SK-N-SH (cell line): ENCODE results near the gene MAG. TPM values are rescaled to one million over a fixed set of nuclear protein-coding genes. Genes with fewer than 3 reads are reported as not detected.

Experiments used
- CTCF ChIA-PET: fragments of 300-600, 350-600 bp; formaldehyde crosslinking; extraction: SDS; loops from one replicate; lab custom pipeline; 2021; lab: Yijun Ruan, JAX
- POLR2A ChIA-PET: fragments of 350-600 bp; sonication (Branson Sonifier 250); formaldehyde crosslinking; extraction: SDS; loops from one replicate; lab custom pipeline; 2020; ENCODE audit warnings: antibody characterized with exemption, inconsistent platforms; lab: Yijun Ruan, JAX
- DNase-seq: peaks from one replicate; pipeline ENCODE4 v3.0.0; 2012
- H2AFZ ChIP-seq: fragments of 200-600 bp; sonication (generic); 2 replicates; pipeline ENCODE4 v1.8.1; 2016; ENCODE audit warnings: antibody characterized with exemption, mild to moderate bottlenecking, low read depth
- H3F3A ChIP-seq: fragments of 200-600 bp; sonication (generic); replicated peaks from 2 replicates; pipeline ENCODE3; 2016; ENCODE audit warnings: antibody characterized with exemption, mild to moderate bottlenecking; ENCODE audit not compliant: insufficient read depth
- H3K27ac ChIP-seq, 2 experiments: fragments of 200-500 bp in 1 of 2; fragments of 200-600 bp in 1 of 2; sonication (Bioruptor generic) in 1 of 2; sonication (generic), shearing (Covaris generic) in 1 of 2; 2 replicates each; pipeline versions ENCODE4 v1.5.1 to v1.6.1; 2014 to 2016; ENCODE audit warnings: low read depth in 2 of 2, inconsistent platforms in 1 of 2, low read length in 1 of 2, mild to moderate bottlenecking in 1 of 2, mixed read lengths in 1 of 2
- H3K27me3 ChIP-seq: fragments of 200-600 bp; sonication (generic), shearing (Covaris generic); 2 replicates; pipeline ENCODE4 v1.6.1; 2016; ENCODE audit warnings: mixed run types; ENCODE audit not compliant: insufficient read depth
- H3K36me3 ChIP-seq, 2 experiments: fragments of 200-500 bp in 1 of 2; fragments of 200-600 bp in 1 of 2; sonication (Bioruptor generic) in 1 of 2; sonication (generic) in 1 of 2; replicated peaks in 1 of 2; 2 replicates each; pipeline versions ENCODE3 to v1.5.1; 2014 to 2016; ENCODE audit warnings: low read length in 1 of 2, mild to moderate bottlenecking in 1 of 2; ENCODE audit not compliant: insufficient read depth in 2 of 2, control insufficient read depth in 1 of 2
- H3K4me1 ChIP-seq, 2 experiments: fragments of 200-500 bp in 1 of 2; fragments of 200-600 bp in 1 of 2; sonication (Bioruptor generic) in 1 of 2; sonication (generic), shearing (Covaris generic) in 1 of 2; 2 replicates each; pipeline versions ENCODE4 v1.5.1 to v1.6.1; 2014 to 2016; ENCODE audit warnings: low read depth in 1 of 2, low read length in 1 of 2, mixed run types in 1 of 2; ENCODE audit not compliant: insufficient read depth in 2 of 2, control insufficient read depth in 1 of 2
- H3K4me2 ChIP-seq: fragments of 200-600 bp; sonication (generic), shearing (Covaris generic); 2 replicates; pipeline ENCODE4 v1.6.1; 2017; ENCODE audit warnings: mixed run types
- H3K4me3 ChIP-seq, 2 experiments: fragments of 200-500 bp in 1 of 2; fragments of 200-600 bp in 1 of 2; sonication (Bioruptor generic) in 1 of 2; sonication (generic), shearing (Covaris generic) in 1 of 2; 2 replicates each; pipeline versions ENCODE4 v1.5.1 to v1.8.1; 2014 to 2016; ENCODE audit warnings: low read depth in 2 of 2, inconsistent platforms in 1 of 2, low read length in 1 of 2, mild to moderate bottlenecking in 1 of 2, mixed read lengths in 1 of 2, moderate library complexity in 1 of 2
- H3K79me2 ChIP-seq: fragments of 200-600 bp; sonication (generic); 2 replicates; pipeline ENCODE4 v1.8.1; 2017; ENCODE audit warnings: mild to moderate bottlenecking; ENCODE audit not compliant: insufficient read depth
- H3K9ac ChIP-seq: fragments of 200-600 bp; sonication (generic); 2 replicates; pipeline ENCODE4 v1.6.1; 2017; ENCODE audit warnings: mixed run types
- H3K9me2 ChIP-seq: fragments of 200-600 bp; sonication (generic); 2 replicates; pipeline ENCODE4 v1.6.1; 2017; ENCODE audit warnings: mixed run types
- H3K9me3 ChIP-seq: fragments of 200-600 bp; sonication (generic); 2 replicates; pipeline ENCODE4 v1.6.1; 2017; ENCODE audit warnings: mixed run types, mild to moderate bottlenecking, moderate library complexity
- H4K20me1 ChIP-seq: fragments of 200-600 bp; sonication (generic); 2 replicates; pipeline ENCODE4 v1.6.1; 2017; ENCODE audit warnings: mild to moderate bottlenecking, mixed run types; ENCODE audit not compliant: insufficient read depth
- CHD2 ChIP-seq: fragments of 150-350 bp; IDR thresholded peaks from 2 replicates; pipeline ENCODE4 v1.6.1; 2018; ENCODE audit warnings: low read length; ENCODE audit not compliant: partially characterized antibody
- ELF1 ChIP-seq: IDR thresholded peaks from 2 replicates; pipeline ENCODE4 v1.4.0; 2012
- EZH2phosphoT487 ChIP-seq: fragments of 200-600 bp; sonication (generic); IDR thresholded peaks from 2 replicates; pipeline ENCODE4 v1.6.1; 2017; ENCODE audit warnings: low read depth, mixed run types, mild to moderate bottlenecking, antibody characterized with exemption, moderate library complexity, borderline replicate concordance
- FOSL2 ChIP-seq: IDR thresholded peaks from 2 replicates; pipeline ENCODE4 v1.4.0; 2012; ENCODE audit warnings: low read depth, mild to moderate bottlenecking, moderate library complexity, borderline replicate concordance
- FOXJ3 ChIP-seq: sonication (generic); formaldehyde crosslinking; IDR thresholded peaks from 2 replicates; pipeline ENCODE4 v1.5.1; 2020; ENCODE audit warnings: mild to moderate bottlenecking, missing genetic modification reagents
- GABPA ChIP-seq: IDR thresholded peaks from 2 replicates; pipeline ENCODE4 v1.4.0; 2012; ENCODE audit warnings: low read depth, mild to moderate bottlenecking
- MEF2A ChIP-seq: IDR thresholded peaks from 2 replicates; pipeline ENCODE4 v1.4.0; 2012; ENCODE audit warnings: low read depth, borderline replicate concordance
- MXI1 ChIP-seq: IDR thresholded peaks from 2 replicates; pipeline ENCODE4 v1.6.1; 2012; ENCODE audit warnings: mild to moderate bottlenecking, low read depth, low read length, improper control_type of control experiment
- POLR2AphosphoS5 ChIP-seq: IDR thresholded peaks from 2 replicates; pipeline ENCODE4 v1.6.1; 2012; ENCODE audit warnings: low read depth, low read length
- RAD21 ChIP-seq: IDR thresholded peaks from 2 replicates; pipeline ENCODE4 v1.6.1; 2012; ENCODE audit warnings: mild to moderate bottlenecking, low read length
- RCOR1 ChIP-seq: fragments of 150-350 bp; IDR thresholded peaks from 2 replicates; pipeline ENCODE4 v1.6.1; 2017; ENCODE audit warnings: antibody characterized with exemption, low read length
- RXRA ChIP-seq: IDR thresholded peaks from 2 replicates; pipeline ENCODE4 v1.4.0; 2012; ENCODE audit warnings: low read depth, mild to moderate bottlenecking, borderline replicate concordance
- SIN3A ChIP-seq: IDR thresholded peaks from 2 replicates; pipeline ENCODE4 v1.6.1; 2012; ENCODE audit warnings: low read depth, mild to moderate bottlenecking, low read length, moderate library complexity, borderline replicate concordance
- SMC3 ChIP-seq: IDR thresholded peaks from 2 replicates; pipeline ENCODE4 v1.6.1; 2012; ENCODE audit warnings: low read depth, low read length, improper control_type of control experiment
- TAF1 ChIP-seq: IDR thresholded peaks from 2 replicates; pipeline ENCODE4 v1.6.1; 2012; ENCODE audit warnings: low read depth, mild to moderate bottlenecking, low read length, moderate library complexity, borderline replicate concordance
- WGBS: methylation state at CpG from one replicate; pipeline ENCODE4 v1.1.6; 2017; ENCODE audit warnings: low lambda C conversion rate; 5-methylcytosine and 5-hydroxymethylcytosine counted together
- polyA plus RNA-seq, 3 experiments: library from polyadenylated mRNA; depleted of rRNA; stranded (reverse); fragments of >200 nt; gene quantifications; 2 replicates each; pipeline ENCODE4 v1.2.3, GENCODE V29; 2012
- TF ChIP-seq, protein P1 (sequence below): fragments of 150-350 bp; IDR thresholded peaks from 2 replicates; pipeline ENCODE4 v1.6.1; 2017; ENCODE audit warnings: antibody characterized with exemption, low read length, low read depth, borderline replicate concordance
- TF ChIP-seq, protein P2 (sequence below): IDR thresholded peaks from 2 replicates; pipeline ENCODE4 v1.6.1; 2012; ENCODE audit warnings: mild to moderate bottlenecking, low read depth, low read length, moderate library complexity
- TF ChIP-seq, protein P3 (sequence below): IDR thresholded peaks from 2 replicates; pipeline ENCODE4 v1.4.0; 2012; ENCODE audit warnings: low read depth
- TF ChIP-seq, protein P4 (sequence below): fragments of 200-600 bp; sonication (generic); IDR thresholded peaks from 2 replicates; pipeline ENCODE4 v1.6.1; 2017; ENCODE audit warnings: antibody characterized with exemption, mild to moderate bottlenecking, moderate library complexity

The MAG gene
- polyA plus RNA-seq, 1 of the 3 experiments (the other 2 are of a cell fraction) = not detected

DNA sequence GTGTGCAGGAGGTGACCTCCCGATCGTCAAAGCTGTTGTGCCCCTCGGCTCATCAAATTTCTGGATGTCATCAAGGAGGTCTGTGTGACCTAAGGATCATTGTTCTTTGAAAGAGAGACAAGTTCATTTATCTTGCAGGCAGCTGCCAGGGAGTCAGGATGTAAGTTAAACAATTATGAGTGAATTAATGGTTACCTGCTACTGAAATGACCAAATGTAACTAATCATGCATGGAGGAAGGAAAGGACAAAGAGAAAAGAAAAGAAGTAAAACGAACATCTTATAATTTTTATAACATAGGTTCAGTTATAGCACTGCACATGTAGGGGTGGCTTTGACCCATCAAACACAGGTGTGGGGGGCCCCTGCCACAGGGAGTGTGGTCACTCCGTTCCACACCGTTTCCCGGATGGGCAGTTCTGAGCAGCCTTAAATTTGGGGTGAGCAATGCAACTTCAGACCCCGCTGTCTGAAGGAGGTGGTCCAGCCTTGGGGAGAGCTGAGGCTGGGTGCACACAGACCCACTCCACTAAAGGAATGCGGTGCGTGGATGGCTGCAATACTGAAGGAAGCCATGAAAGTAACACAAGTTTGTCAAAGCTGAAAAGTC is 42.3 kb downstream of the MAG start:
- TF ChIP-seq, protein P1, sequence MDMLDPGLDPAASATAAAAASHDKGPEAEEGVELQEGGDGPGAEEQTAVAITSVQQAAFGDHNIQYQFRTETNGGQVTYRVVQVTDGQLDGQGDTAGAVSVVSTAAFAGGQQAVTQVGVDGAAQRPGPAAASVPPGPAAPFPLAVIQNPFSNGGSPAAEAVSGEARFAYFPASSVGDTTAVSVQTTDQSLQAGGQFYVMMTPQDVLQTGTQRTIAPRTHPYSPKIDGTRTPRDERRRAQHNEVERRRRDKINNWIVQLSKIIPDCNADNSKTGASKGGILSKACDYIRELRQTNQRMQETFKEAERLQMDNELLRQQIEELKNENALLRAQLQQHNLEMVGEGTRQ = no peak
- TF ChIP-seq MXI1 (no peak), SIN3A (no peak), RXRA (no peak), GABPA (no peak), RCOR1 (no peak)
- TF ChIP-seq, all 33 proteins: peak for 0
- H2AFZ ChIP-seq = no peak overlapping the region
- no peak overlapping the region for H3K4me3 ChIP-seq
- H3K4me1 ChIP-seq = no peaks in the 10 kb centered on the region
- no peak overlapping the region for H3K4me2 ChIP-seq
- POLR2A ChIA-PET = no interaction called here
- no peaks in the 10 kb centered on the region for H3K9me2 ChIP-seq
- H4K20me1 ChIP-seq = no peaks in the 10 kb centered on the region
- no peaks in the 10 kb centered on the region for H3K79me2 ChIP-seq
- CTCF ChIA-PET = interaction anchor here (1.7 to 3.3 kb wide), 3 partner anchors 10 to 161 kb away, joined by 3 to 20 read pairs (median 4); no protein-coding TSS in a partner anchor
- H3K36me3 ChIP-seq = no peaks in the 10 kb centered on the region
- H3K9me3 ChIP-seq = no peaks in the 10 kb centered on the region
- WGBS = 27% methylated on average over 10 of the region's 10 CpGs
- H3K27me3 ChIP-seq = peaks cover 86% of the 10 kb centered on the region
- no peak overlapping the region for H3K27ac ChIP-seq
- no peak overlapping the region for H3K9ac ChIP-seq
- no peaks in the 10 kb centered on the region for H3F3A ChIP-seq
- DNase-seq = no peak

DNA sequence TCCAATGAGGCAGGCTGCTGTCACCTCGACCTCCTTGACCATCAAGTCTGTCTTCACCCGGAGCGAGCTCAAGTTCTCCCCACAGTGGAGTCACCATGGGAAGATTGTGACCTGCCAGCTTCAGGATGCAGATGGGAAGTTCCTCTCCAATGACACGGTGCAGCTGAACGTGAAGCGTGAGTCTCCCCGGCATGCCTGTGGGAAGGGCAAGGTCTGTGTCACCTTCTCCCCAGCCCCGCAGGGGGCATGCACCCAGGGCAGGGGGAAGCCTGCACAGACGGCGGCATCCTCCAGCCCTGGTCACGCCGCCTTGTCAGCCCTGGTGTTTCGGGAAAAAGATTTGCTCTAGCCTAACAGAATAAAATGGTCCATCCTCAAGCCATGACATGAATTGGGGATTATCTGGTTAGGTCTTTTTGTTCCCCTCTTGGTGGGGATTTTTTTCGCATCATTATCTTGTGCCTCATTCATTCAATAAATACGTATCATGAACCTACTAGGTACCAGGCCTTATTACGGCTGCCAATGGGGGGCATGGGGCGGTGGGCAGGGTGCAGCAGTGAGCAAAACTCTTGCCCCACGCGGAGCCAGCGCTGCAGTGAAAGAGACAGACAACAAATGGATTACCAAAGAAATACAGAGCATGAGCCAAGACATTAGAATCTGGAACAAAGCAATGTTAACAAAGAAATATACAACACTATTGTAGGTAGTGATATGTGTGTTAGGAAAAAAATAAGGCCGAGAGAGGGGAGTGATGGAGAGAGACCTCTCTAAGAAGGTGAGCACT is 44.4 kb downstream of the MAG start:
- no peaks in the 10 kb centered on the region for H3F3A ChIP-seq
- no peaks in the 10 kb centered on the region for H4K20me1 ChIP-seq
- H3K36me3 ChIP-seq = no peaks in the 10 kb centered on the region
- no peak overlapping the region for H3K4me3 ChIP-seq
- H3K4me1 ChIP-seq = no peaks in the 10 kb centered on the region
- no peak overlapping the region for H3K9ac ChIP-seq
- H3K4me2 ChIP-seq = no peak overlapping the region
- H2AFZ ChIP-seq = no peak overlapping the region
- no peak overlapping the region for H3K27ac ChIP-seq
- peaks cover 85% of the 10 kb centered on the region for H3K27me3 ChIP-seq
- ChIA-PET POLR2A (no interaction called here), CTCF (no interaction called here)
- 27% methylated on average over 19 of the region's 21 CpGs for whole genome bisulfite sequencing
- no peaks in the 10 kb centered on the region for H3K9me3 ChIP-seq
- H3K9me2 ChIP-seq = no peaks in the 10 kb centered on the region
- DNase-seq = no peak
- H3K79me2 ChIP-seq = no peaks in the 10 kb centered on the region
- no peak for TF ChIP-seq TAF1
- TF ChIP-seq, protein P2, sequence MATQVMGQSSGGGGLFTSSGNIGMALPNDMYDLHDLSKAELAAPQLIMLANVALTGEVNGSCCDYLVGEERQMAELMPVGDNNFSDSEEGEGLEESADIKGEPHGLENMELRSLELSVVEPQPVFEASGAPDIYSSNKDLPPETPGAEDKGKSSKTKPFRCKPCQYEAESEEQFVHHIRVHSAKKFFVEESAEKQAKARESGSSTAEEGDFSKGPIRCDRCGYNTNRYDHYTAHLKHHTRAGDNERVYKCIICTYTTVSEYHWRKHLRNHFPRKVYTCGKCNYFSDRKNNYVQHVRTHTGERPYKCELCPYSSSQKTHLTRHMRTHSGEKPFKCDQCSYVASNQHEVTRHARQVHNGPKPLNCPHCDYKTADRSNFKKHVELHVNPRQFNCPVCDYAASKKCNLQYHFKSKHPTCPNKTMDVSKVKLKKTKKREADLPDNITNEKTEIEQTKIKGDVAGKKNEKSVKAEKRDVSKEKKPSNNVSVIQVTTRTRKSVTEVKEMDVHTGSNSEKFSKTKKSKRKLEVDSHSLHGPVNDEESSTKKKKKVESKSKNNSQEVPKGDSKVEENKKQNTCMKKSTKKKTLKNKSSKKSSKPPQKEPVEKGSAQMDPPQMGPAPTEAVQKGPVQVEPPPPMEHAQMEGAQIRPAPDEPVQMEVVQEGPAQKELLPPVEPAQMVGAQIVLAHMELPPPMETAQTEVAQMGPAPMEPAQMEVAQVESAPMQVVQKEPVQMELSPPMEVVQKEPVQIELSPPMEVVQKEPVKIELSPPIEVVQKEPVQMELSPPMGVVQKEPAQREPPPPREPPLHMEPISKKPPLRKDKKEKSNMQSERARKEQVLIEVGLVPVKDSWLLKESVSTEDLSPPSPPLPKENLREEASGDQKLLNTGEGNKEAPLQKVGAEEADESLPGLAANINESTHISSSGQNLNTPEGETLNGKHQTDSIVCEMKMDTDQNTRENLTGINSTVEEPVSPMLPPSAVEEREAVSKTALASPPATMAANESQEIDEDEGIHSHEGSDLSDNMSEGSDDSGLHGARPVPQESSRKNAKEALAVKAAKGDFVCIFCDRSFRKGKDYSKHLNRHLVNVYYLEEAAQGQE = no peak
- no peak for TF ChIP-seq ELF1
- no peak for TF ChIP-seq FOXJ3 (CRISPR knock-in tag)
- TF ChIP-seq SMC3 = no peak
- no peak for TF ChIP-seq RCOR1
- TF ChIP-seq POLR2AphosphoS5 = no peak
- TF ChIP-seq, protein P3, sequence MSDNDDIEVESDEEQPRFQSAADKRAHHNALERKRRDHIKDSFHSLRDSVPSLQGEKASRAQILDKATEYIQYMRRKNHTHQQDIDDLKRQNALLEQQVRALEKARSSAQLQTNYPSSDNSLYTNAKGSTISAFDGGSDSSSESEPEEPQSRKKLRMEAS = no peak
- TF ChIP-seq CHD2 = no peak
- no peak for TF ChIP-seq RXRA
- TF ChIP-seq SIN3A = no peak
- no peak for TF ChIP-seq FOSL2
- TF ChIP-seq EZH2phosphoT487 = no peak
- TF ChIP-seq, protein P4, sequence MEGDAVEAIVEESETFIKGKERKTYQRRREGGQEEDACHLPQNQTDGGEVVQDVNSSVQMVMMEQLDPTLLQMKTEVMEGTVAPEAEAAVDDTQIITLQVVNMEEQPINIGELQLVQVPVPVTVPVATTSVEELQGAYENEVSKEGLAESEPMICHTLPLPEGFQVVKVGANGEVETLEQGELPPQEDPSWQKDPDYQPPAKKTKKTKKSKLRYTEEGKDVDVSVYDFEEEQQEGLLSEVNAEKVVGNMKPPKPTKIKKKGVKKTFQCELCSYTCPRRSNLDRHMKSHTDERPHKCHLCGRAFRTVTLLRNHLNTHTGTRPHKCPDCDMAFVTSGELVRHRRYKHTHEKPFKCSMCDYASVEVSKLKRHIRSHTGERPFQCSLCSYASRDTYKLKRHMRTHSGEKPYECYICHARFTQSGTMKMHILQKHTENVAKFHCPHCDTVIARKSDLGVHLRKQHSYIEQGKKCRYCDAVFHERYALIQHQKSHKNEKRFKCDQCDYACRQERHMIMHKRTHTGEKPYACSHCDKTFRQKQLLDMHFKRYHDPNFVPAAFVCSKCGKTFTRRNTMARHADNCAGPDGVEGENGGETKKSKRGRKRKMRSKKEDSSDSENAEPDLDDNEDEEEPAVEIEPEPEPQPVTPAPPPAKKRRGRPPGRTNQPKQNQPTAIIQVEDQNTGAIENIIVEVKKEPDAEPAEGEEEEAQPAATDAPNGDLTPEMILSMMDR = no peak
- no peak for TF ChIP-seq MEF2A
- TF ChIP-seq RAD21 = no peak
